ENCODE data around the gene MPC1. TPM values are rescaled to one million over a fixed set of nuclear protein-coding genes. Genes with fewer than 3 reads are reported as not detected.
A peak's percentile ranks its signal among the peaks of the same experiment; 100 is the strongest.

Gene MPC1
- total RNA-seq, 6 experiments from 2014 or later: 102 to 298 (median 180) TPM

DNA sequence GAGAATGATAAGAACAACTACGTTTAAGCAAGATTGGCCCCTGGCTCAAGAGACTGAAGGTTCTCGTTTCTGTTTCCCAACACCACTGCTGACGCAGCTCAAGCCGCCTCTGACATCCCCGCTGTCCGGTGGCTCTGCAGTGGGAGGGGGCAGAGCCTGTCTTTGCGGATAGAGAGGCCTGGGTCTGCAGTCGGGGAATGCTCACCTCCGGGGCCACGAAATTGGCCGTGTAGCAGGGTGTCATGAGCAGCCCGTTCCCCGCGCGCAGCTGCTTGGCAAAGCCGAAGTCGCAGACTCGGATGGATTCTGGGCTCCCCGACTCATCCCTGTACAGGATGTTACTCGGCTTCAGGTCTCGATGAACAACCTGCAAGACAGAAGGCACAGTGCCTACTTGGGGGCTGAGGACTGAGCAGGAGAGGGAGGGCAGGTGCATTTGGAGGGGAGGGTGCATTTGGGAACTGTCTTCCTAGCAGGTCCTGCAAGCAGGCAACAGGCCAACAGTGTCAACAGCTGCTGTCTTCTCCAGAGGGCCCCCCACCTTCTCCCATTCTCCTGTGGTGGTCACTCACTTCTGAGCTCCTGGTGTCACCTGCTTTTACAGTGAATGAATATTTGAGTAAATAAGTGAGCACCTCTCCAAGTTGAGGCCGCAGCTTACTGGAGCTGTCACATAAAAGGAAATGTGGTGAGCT lies 40.5 kb upstream of the MPC1 start:
- Histone ChIP-seq H3K27me3 (no peaks in the 10 kb centered on the region), H3K27ac (no peak overlapping the region), H3K4me1 (peaks cover 0 to 17% (median 0%) of the 10 kb centered on the region in 4 donors), H3K36me3 (no peaks in the 10 kb centered on the region), H3K4me3 (no peak overlapping the region), H3K9me3 (no peaks in the 10 kb centered on the region)
- ATAC-seq (no peak), DNase-seq (peak in 1 of 3 donors; percentile 28)
- 92% methylated on average over 8 of the region's 22 CpGs for WGBS (ENCODE audit: insufficient coverage, low coverage, low lambda C conversion rate, missing lambda C conversion rate)
- TF ChIP-seq, protein P1, sequence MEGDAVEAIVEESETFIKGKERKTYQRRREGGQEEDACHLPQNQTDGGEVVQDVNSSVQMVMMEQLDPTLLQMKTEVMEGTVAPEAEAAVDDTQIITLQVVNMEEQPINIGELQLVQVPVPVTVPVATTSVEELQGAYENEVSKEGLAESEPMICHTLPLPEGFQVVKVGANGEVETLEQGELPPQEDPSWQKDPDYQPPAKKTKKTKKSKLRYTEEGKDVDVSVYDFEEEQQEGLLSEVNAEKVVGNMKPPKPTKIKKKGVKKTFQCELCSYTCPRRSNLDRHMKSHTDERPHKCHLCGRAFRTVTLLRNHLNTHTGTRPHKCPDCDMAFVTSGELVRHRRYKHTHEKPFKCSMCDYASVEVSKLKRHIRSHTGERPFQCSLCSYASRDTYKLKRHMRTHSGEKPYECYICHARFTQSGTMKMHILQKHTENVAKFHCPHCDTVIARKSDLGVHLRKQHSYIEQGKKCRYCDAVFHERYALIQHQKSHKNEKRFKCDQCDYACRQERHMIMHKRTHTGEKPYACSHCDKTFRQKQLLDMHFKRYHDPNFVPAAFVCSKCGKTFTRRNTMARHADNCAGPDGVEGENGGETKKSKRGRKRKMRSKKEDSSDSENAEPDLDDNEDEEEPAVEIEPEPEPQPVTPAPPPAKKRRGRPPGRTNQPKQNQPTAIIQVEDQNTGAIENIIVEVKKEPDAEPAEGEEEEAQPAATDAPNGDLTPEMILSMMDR (IDR thresholded peaks at IDR 0.05): no peak
- TF ChIP-seq POLR2A (IDR thresholded peaks at IDR 0.05): no peak
- intact Hi-C loops (cut with DNase I): no loop called here

DNA sequence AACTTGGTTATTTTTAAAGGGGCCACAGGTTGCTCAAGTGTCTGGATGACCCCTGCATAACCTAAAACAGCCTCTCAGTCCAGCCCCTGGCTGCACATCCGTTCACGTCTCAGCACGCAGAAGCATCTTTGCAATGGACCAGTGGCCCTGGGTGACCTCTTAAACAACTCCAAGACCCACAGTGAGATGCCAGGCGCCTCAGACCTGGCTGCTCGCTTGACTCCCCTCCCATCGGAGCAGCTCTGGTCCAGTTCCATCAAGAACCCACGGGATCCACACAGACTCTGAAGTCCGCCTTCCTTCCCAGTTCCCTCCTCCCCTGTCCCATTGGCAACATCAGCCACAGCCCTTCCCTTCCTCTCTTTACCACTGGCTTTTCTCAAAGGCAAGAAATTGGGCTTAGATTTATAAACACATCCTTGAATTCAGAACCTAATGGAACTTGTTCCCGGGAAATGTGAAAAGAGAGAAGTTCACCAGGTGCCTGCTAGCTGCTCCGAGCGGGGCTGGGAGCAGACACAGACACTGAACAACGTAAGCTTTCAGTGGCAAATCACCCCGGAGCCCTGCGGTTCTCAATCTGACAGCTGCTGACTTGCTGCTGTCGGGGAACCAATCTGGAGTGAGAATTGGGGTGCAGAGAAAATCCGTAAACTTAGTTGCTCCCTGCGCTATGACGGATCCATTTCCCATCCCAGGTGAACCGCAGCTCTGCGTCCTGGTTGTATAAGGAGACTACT lies 39.6 kb upstream of the MPC1 start:
- WGBS (ENCODE audit: insufficient coverage, low coverage, low lambda C conversion rate, missing lambda C conversion rate): 96% methylated on average over 14 of the region's 20 CpGs
- Histone ChIP-seq H3K9me3 (no peaks in the 10 kb centered on the region), H3K27me3 (no peaks in the 10 kb centered on the region), H3K27ac (no peak overlapping the region), H3K4me3 (no peak overlapping the region), H3K4me1 (peaks cover 0 to 17% (median 0%) of the 10 kb centered on the region in 4 donors), H3K36me3 (no peaks in the 10 kb centered on the region)
- intact Hi-C loops (cut with DNase I): no loop called here
- TF ChIP-seq, protein P1 (IDR thresholded peaks at IDR 0.05): no peak
- TF ChIP-seq POLR2A (IDR thresholded peaks at IDR 0.05): no peak
- ATAC-seq (no peak), DNase-seq (peak in 1 of 3 donors; percentile 21)

DNA sequence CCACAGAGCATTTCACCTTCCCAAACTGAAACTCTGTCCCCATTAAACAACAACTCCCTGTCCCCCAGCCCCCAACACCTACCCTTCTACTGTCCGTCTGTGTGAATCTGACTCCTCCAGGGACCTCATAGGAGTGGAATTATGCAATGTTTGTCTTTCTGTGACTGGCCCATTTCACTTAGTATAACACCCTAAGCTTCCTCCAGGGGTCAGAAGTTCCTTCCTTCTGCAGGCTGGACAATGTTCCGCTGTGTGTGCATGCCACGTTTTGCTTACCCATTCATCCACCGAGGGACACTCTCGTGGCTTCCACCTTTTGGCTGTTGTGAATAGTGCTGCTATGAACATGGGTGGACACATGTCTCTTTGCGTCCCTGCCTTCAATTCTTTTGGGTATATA lies 37.6 kb upstream of the MPC1 start:
- 27% methylated on average over 3 of the region's 6 CpGs for WGBS (ENCODE audit: insufficient coverage, low coverage, low lambda C conversion rate, missing lambda C conversion rate)
- no peaks in the 10 kb centered on the region for H3K36me3 ChIP-seq
- DNase-seq (no peak), ATAC-seq (peak; percentile 86 to 96 (median 92))
- H3K9me3 ChIP-seq: no peaks in the 10 kb centered on the region
- peaks cover 0 to 17% (median 0%) of the 10 kb centered on the region in 4 donors for H3K4me1 ChIP-seq
- no peak overlapping the region for H3K4me3 ChIP-seq
- TF ChIP-seq POLR2A (IDR thresholded peaks at IDR 0.05): no peak
- TF ChIP-seq, protein P1 (IDR thresholded peaks at IDR 0.05): peak; percentile 30 to 47 (median 37)
- intact Hi-C loops (cut with DNase I): no loop called here
- no peak overlapping the region for H3K27ac ChIP-seq
- H3K27me3 ChIP-seq: no peaks in the 10 kb centered on the region

DNA sequence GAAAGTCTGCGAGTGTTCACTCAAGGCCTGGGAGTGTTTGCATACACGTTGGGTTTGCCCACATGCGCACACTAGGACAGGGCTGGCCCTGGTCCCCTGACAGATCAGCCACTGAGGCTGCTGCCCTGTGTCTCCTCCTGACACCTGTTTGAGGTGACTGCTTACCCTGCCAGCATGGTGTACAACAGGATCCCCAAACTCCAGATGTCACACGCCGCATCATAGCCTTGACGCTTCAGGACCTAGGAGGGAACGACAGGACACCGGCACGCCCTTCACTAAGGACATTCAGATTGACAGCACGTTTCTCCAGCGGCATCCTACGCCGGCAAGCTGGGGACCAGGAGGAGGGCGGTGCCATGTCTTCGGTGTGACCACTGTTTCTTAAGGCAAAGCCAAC lies 37.0 kb upstream of the MPC1 start:
- Histone ChIP-seq H3K27me3 (no peaks in the 10 kb centered on the region), H3K4me3 (no peak overlapping the region), H3K36me3 (no peaks in the 10 kb centered on the region), H3K9me3 (no peaks in the 10 kb centered on the region), H3K27ac (no peak overlapping the region), H3K4me1 (peaks cover 0 to 17% (median 0%) of the 10 kb centered on the region in 4 donors)
- WGBS (ENCODE audit: insufficient coverage, low coverage, low lambda C conversion rate, missing lambda C conversion rate): no CpG with 5 or more reads among the region's 15 CpGs
- DNase-seq: no peak
- intact Hi-C loops (cut with DNase I): no loop called here
- TF ChIP-seq POLR2A (IDR thresholded peaks at IDR 0.05): no peak
- TF ChIP-seq, protein P1 (IDR thresholded peaks at IDR 0.05): no peak
- ATAC-seq: no peak

Data from right lobe of liver (tissue), 6 donors.